RWPE2 (cell line): Measurements from ENCODE around the gene NCOA4.
A peak's percentile ranks its signal among the peaks of the same experiment; 100 is the strongest.
"Not testable (repeated sequence)": the region's sequence is repeated elsewhere in the genome, so short reads cannot be mapped to it uniquely, and the experiment has no call there.

Source experiments
- ATAC-seq: fragments of 200-7000 bp; cut with Tn5 transposase; 3 replicates; pipeline ENCODE4 v1.9.1; 2021; ENCODE audit warnings: low read depth
- DNase-seq: peaks from one replicate; pipeline ENCODE4 v3.0.0-alpha.2; 2020; ENCODE audit warnings: low spot score
- H3K27ac ChIP-seq: fragments of 450-650 bp; 2 replicates; pipeline ENCODE4 v1.5.1; 2017; ENCODE audit warnings: mild to moderate bottlenecking; ENCODE audit not compliant: poor library complexity, severe bottlenecking
- H3K27me3 ChIP-seq: fragments of 250-450 bp; sonication (Bioruptor Pico); 2 replicates; pipeline ENCODE4 v1.5.1; 2021; ENCODE audit warnings: mild to moderate bottlenecking, moderate library complexity; ENCODE audit not compliant: insufficient read depth, poor library complexity, severe bottlenecking
- H3K36me3 ChIP-seq: fragments of 250-450 bp; sonication (Bioruptor Pico); 2 replicates; pipeline ENCODE4 v1.5.1; 2020; ENCODE audit warnings: low read depth, mild to moderate bottlenecking, moderate library complexity
- H3K4me1 ChIP-seq: fragments of 250-450 bp; sonication (Bioruptor Pico); 2 replicates; pipeline ENCODE4 v1.5.1; 2021; ENCODE audit warnings: mild to moderate bottlenecking, moderate library complexity; ENCODE audit not compliant: insufficient read depth, poor library complexity, severe bottlenecking
- H3K4me3 ChIP-seq: fragments of 250-450 bp; sonication (Bioruptor Pico); 2 replicates; pipeline ENCODE4 v1.5.1; 2021; ENCODE audit warnings: mild to moderate bottlenecking, moderate library complexity; ENCODE audit not compliant: severe bottlenecking
- H3K9me3 ChIP-seq: fragments of 250-450 bp; sonication (Bioruptor Pico); 2 replicates; pipeline ENCODE4 v1.5.1; 2021; ENCODE audit warnings: mild to moderate bottlenecking, moderate library complexity; ENCODE audit not compliant: severe bottlenecking
- CTCF ChIP-seq: fragments of 450-650 bp; IDR thresholded peaks from one replicate; pipeline ENCODE4 v1.5.1; 2017; ENCODE audit warnings: mild to moderate bottlenecking, moderate library complexity; ENCODE audit not compliant: poor library complexity, severe bottlenecking

NCOA4 gene

GRCh38 chr10:45997994-45998763 is 32.2 kb downstream of the NCOA4 start:
- DNase-seq = no peak
- peaks cover 43% of the 10 kb centered on the region for H3K36me3 ChIP-seq
- ATAC-seq = no peak
- H3K4me3 ChIP-seq = no peak overlapping the region
- no peak for TF ChIP-seq CTCF
- H3K27me3 ChIP-seq = no peaks in the 10 kb centered on the region
- no peaks in the 10 kb centered on the region for H3K9me3 ChIP-seq
- no peak overlapping the region for H3K27ac ChIP-seq
- H3K4me1 ChIP-seq = no peaks in the 10 kb centered on the region

GRCh38 chr10:45997557-45997956 is 32.9 kb downstream of the NCOA4 start:
- peaks cover 39% of the 10 kb centered on the region for H3K36me3 ChIP-seq
- no peaks in the 10 kb centered on the region for H3K4me1 ChIP-seq
- no peaks in the 10 kb centered on the region for H3K27me3 ChIP-seq
- DNase-seq (no peak), ATAC-seq (no peak)
- no peak overlapping the region for H3K27ac ChIP-seq
- H3K9me3 ChIP-seq = no peaks in the 10 kb centered on the region
- H3K4me3 ChIP-seq = no peak overlapping the region
- no peak for TF ChIP-seq CTCF

- H3K27ac ChIP-seq, H3K27me3 ChIP-seq, H3K4me3 ChIP-seq, H3K9me3 ChIP-seq, DNase-seq, ATAC-seq, H3K4me1 ChIP-seq: not testable (repeated sequence)
- peaks cover 33% of the 10 kb centered on the region for H3K36me3 ChIP-seq
These were observed 44.8 kb downstream of the NCOA4 start for GRCh38 chr10:45985590-45985989.

- not testable (repeated sequence) for DNase-seq, H3K4me1 ChIP-seq, H3K27ac ChIP-seq, H3K27me3 ChIP-seq, ATAC-seq, H3K9me3 ChIP-seq, H3K4me3 ChIP-seq
- peaks cover 29% of the 10 kb centered on the region for H3K36me3 ChIP-seq
These were observed 46.0 kb downstream of the NCOA4 start for GRCh38 chr10:45984473-45984872.

GRCh38 chr10:45983538-45984186 is 46.8 kb downstream of the NCOA4 start:
- DNase-seq, H3K27me3 ChIP-seq, H3K4me3 ChIP-seq, H3K9me3 ChIP-seq, H3K27ac ChIP-seq, H3K4me1 ChIP-seq: not testable (repeated sequence)
- peak; percentile 36 for TF ChIP-seq CTCF
- peak; percentile 64; the same call in 1 of the 3 replicates for ATAC-seq
- peaks cover 23% of the 10 kb centered on the region for H3K36me3 ChIP-seq

GRCh38 chr10:45981367-45981766 is 49.1 kb downstream of the NCOA4 start:
- H3K27me3 ChIP-seq, H3K9me3 ChIP-seq, H3K4me3 ChIP-seq, DNase-seq, H3K27ac ChIP-seq, H3K4me1 ChIP-seq: not testable (repeated sequence)
- peaks cover 32% of the 10 kb centered on the region for H3K36me3 ChIP-seq
- ATAC-seq = peak; percentile 25; the same call in 1 of the 3 replicates

- H3K27me3 ChIP-seq, DNase-seq, H3K27ac ChIP-seq, H3K4me1 ChIP-seq, H3K9me3 ChIP-seq, H3K4me3 ChIP-seq, ATAC-seq: not testable (repeated sequence)
- H3K36me3 ChIP-seq = peaks cover 13% of the 10 kb centered on the region
These were observed 51.9 kb downstream of the NCOA4 start for GRCh38 chr10:45978554-45978953.

GRCh38 chr10:45974041-45974440 is 56.4 kb downstream of the NCOA4 start:
- not testable (repeated sequence) for H3K36me3 ChIP-seq, H3K27me3 ChIP-seq, DNase-seq, H3K27ac ChIP-seq, ATAC-seq, H3K4me3 ChIP-seq, H3K4me1 ChIP-seq, H3K9me3 ChIP-seq

GRCh38 chr10:45972813-45973169 is 57.6 kb downstream of the NCOA4 start:
- peak overlapping the region; percentile 86 for H3K4me3 ChIP-seq
- not testable (repeated sequence) for H3K27me3 ChIP-seq, H3K9me3 ChIP-seq, H3K36me3 ChIP-seq, DNase-seq, H3K4me1 ChIP-seq
- peak; percentile 21; the same call in 1 of the 3 replicates for ATAC-seq
- H3K27ac ChIP-seq = peak overlapping the region; percentile 39
